Naive thymus-derived CD8-positive, alpha-beta T cell (primary cell): Measurements from ENCODE around the gene ARL4A. TPM values are rescaled to one million over a fixed set of nuclear protein-coding genes. Genes with fewer than 3 reads are reported as not detected.
"Not testable (repeated sequence)": the region's sequence is repeated elsewhere in the genome, so short reads cannot be mapped to it uniquely, and the experiment has no call there.

ENCODE experiments used
- ATAC-seq, 2 donors: fragments of 150-1000 bp; cut with Tn5 transposase in 1 of 2; sonication (Bioruptor Pico), chemical (Tn5 transposase) in 1 of 2; 1 replicate in 1 of 2; 2 replicates in 1 of 2; pipeline ENCODE4 v1.10.0; 2021; ENCODE audit warnings: mild to moderate bottlenecking in 2 of 2, moderate library complexity in 2 of 2
- POLR2A ChIA-PET: fragments of 350-600 bp; sonication (Branson Sonifier 250); formaldehyde crosslinking; loops from one replicate; lab custom pipeline; 2021; ENCODE audit warnings: antibody characterized with exemption; lab: Charles Lee
- DNase-seq, 10 donors: peaks; one replicate each; pipeline versions ENCODE4 v3.0.0 to v3.0.0-alpha.2; 2020 to 2022
- H3K27ac Mint-ChIP-seq, 10 donors: one replicate each; pipeline ENCODE4 v1.8.0; 2020 to 2022; ENCODE audit warnings: mild to moderate bottlenecking in 10 of 10, mixed read lengths in 10 of 10, moderate library complexity in 4 of 10, inconsistent platforms in 1 of 10
- H3K27me3 Mint-ChIP-seq, 5 donors: one replicate each; pipeline ENCODE4 v1.8.0; 2021 to 2022; ENCODE audit warnings: mixed read lengths in 5 of 5
- H3K36me3 Mint-ChIP-seq, 3 donors: one replicate each; pipeline ENCODE4 v1.8.0; 2020 to 2022; ENCODE audit warnings: mixed read lengths in 3 of 3, mild to moderate bottlenecking in 2 of 3, inconsistent platforms in 1 of 3
- H3K4me1 Mint-ChIP-seq, 4 donors: one replicate each; pipeline ENCODE4 v1.8.0; 2021 to 2022; ENCODE audit warnings: mixed read lengths in 4 of 4
- H3K4me3 Mint-ChIP-seq, 10 donors: one replicate each; pipeline ENCODE4 v1.8.0; 2020 to 2022; ENCODE audit warnings: mild to moderate bottlenecking in 10 of 10, mixed read lengths in 10 of 10, moderate library complexity in 6 of 10, inconsistent platforms in 1 of 10
- H3K9me3 Mint-ChIP-seq, 9 donors: one replicate each; pipeline ENCODE4 v1.8.0; 2020 to 2022; ENCODE audit warnings: mixed read lengths in 9 of 9, mild to moderate bottlenecking in 3 of 9, inconsistent platforms in 1 of 9, moderate library complexity in 1 of 9
- polyA plus RNA-seq, 3 donors: library from polyadenylated mRNA; unstranded; fragments of 300-500 nt; fragmentation: Illumina TruSeq; gene quantifications; one replicate each; pipeline ENCODE4 v1.2.3, GENCODE V29; 2021
- total RNA-seq, 8 experiments: library from RNA in 2 of 8; stranded (reverse) in 2 of 8; gene quantifications; one replicate each; pipeline ENCODE4 v1.2.3 and lab custom pipeline; 2021 to 2026

The ARL4A gene
- total and polyA plus RNA-seq, 5 experiments from 2014 or later: 7.0 to 23.7 (median 16.9) TPM

DNA sequence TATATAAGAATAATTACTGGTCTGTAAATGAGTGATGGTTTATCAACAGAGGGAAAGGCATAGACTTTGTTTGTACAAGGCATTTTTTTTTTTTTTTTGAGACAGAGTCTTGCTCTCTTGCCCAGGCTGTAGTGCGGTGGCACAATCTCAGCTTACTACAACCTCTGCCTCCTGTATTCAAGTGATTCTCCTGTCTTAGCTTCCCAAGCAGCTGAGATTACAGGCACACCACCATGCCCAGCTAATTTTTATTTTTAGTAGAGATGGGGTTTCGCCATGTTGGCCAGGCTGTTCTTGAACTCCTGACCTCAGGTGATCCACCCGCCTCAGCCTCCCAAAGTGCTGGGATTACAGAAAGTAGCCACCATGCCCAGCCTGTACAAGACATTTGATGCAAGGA, 4.0 kb downstream of the ARL4A start:
- H3K4me1 Mint-ChIP-seq: peaks cover 14 to 58% (median 26%) of the 10 kb centered on the region in 4 donors

DNA sequence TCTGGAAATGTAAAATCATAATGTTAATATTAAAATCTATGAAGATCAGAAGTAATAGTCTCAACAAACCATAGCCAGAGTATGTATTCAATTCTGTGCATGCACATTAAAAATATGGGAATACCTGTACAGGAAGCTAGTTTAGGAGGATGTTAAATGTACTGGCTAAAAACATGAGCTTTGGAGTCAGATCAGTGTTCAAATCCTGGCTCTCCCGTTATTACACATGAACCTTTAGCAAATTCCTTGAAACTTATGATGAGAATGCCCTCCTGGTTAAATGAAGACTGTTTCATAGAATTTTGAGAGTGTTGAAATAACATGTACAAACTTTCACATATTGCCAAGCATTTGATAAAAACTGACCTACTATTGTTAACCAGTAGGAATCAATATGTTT, 4.6 kb downstream of the ARL4A start:
- no peak overlapping the region for H3K27ac Mint-ChIP-seq
- H3K9me3 Mint-ChIP-seq: no peaks in the 10 kb centered on the region
- peaks cover 12 to 60% (median 25%) of the 10 kb centered on the region in 4 donors for H3K4me1 Mint-ChIP-seq
- no peaks in the 10 kb centered on the region for H3K36me3 Mint-ChIP-seq
- H3K27me3 Mint-ChIP-seq: no peaks in the 10 kb centered on the region
- DNase-seq: no peak
- POLR2A ChIA-PET: no interaction called here
- ATAC-seq: no peak
- no peak overlapping the region for H3K4me3 Mint-ChIP-seq

More for the DNA sequence above, 4.0 kb downstream of the ARL4A start:
- H3K27me3 Mint-ChIP-seq, H3K4me3 Mint-ChIP-seq, H3K27ac Mint-ChIP-seq, POLR2A ChIA-PET, H3K9me3 Mint-ChIP-seq, ATAC-seq, DNase-seq, H3K36me3 Mint-ChIP-seq: not testable (repeated sequence)

DNA sequence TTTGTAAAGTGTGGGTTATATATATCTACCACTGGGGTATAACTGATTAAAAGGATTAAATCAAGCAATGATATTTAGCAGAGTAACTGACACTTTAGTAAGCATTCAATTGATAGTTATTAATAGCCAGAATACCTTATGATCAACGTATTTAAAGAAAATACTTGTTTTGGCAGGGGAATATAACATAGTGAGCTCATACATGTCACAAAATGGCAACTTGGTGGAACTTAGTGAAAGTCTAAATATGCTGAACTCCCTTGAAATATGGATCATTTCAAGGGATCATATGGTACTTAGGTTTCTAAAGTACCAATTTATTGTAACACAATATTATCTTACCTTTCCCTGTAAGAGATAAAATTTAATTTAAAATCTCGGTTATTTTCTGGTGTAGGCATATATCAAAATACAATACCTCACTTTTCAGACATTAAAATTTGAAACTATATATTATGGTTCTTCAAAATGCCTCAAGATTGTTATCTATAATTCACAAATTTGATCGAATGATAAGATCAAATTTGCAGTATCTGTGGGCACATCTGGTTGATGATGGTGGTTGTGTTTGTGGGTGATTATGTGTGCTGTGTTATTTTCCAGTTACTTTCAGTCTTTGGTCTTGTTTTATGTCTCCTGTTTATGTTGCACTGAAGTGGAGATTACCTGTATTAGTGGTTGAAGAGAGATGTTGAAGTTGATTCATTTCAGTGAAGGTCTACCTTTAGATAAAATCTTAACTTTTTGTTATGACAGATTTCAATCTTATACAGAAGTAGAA, 5.2 kb downstream of the ARL4A start:
- ATAC-seq: peak in 1 of 2 donors; percentile 26
- peak overlapping the region in 1 of 10 donors; percentile 1 for H3K27ac Mint-ChIP-seq
- H3K36me3 Mint-ChIP-seq: no peaks in the 10 kb centered on the region
- DNase-seq: no peak
- H3K4me1 Mint-ChIP-seq: peaks cover 7 to 55% (median 20%) of the 10 kb centered on the region in 4 donors
- no peaks in the 10 kb centered on the region for H3K27me3 Mint-ChIP-seq
- POLR2A ChIA-PET: no interaction called here
- no peaks in the 10 kb centered on the region for H3K9me3 Mint-ChIP-seq
- H3K4me3 Mint-ChIP-seq: no peak overlapping the region

GRCh38 chr7:12694817-12695216, 7.4 kb downstream of the ARL4A start:
- H3K27me3 Mint-ChIP-seq: no peaks in the 10 kb centered on the region
- H3K9me3 Mint-ChIP-seq: no peaks in the 10 kb centered on the region
- no peak overlapping the region for H3K4me3 Mint-ChIP-seq
- ATAC-seq (no peak), DNase-seq (no peak)
- peaks cover 0 to 33% (median 4%) of the 10 kb centered on the region in 4 donors for H3K4me1 Mint-ChIP-seq
- POLR2A ChIA-PET: no interaction called here
- H3K36me3 Mint-ChIP-seq: no peaks in the 10 kb centered on the region
- no peak overlapping the region for H3K27ac Mint-ChIP-seq

DNA sequence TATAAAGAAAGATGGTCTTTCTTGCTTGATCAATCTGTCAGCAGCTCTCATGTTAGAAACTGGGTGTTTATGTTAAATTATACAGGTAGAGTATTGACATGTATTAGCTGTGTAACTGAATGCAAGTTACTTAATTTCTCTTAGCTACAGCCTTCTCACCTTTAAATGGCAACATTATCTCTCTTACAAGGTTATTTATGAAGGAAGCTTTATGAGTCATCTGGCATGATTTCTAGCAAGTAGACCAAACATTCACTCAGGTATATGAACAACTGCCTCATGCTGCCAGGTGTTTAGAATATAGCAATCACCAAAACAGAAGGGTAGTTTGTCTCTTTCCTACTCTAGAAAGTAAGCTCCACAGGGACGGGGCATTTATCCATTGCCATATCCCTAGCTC, 8.5 kb downstream of the ARL4A start:
- ATAC-seq: no peak
- Mint-ChIP-seq H3K36me3 (peaks cover 0 to 4% (median 0%) of the 10 kb centered on the region in 3 donors), H3K27ac (no peak overlapping the region), H3K4me1 (peaks cover 0 to 23% (median 2%) of the 10 kb centered on the region in 4 donors), H3K27me3 (no peaks in the 10 kb centered on the region), H3K4me3 (no peak overlapping the region), H3K9me3 (peaks cover 0 to 1% (median 0%) of the 10 kb centered on the region in 9 donors)
- no peak for DNase-seq
- POLR2A ChIA-PET: interaction anchor here (0.8 kb wide), 1 partner anchor 9 kb away, joined by 3 read pairs; the partner anchor contains the start of gene ARL4A

DNA sequence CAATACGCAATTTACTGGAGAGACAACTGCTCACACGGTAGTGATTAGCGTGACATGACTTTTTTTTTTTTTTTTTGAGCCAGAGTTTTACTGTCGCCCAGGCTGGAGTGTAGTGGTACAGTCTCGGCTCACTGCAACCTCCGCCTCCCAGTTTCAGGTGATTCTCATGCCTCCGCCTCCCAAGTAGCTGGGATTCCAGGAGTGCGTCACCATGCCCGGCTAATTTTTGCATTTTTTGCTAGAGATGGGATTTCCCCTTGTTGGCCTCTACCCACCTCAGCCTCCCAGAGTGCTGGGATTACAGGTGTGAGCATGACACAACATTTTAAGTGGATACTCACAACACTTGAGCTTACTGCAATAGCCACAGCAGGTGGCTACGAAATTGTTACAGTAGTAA, 11.9 kb downstream of the ARL4A start:
- no peak for DNase-seq
- H3K4me3 Mint-ChIP-seq: no peak overlapping the region
- ATAC-seq: no peak
- H3K27ac Mint-ChIP-seq: no peak overlapping the region
- POLR2A ChIA-PET: no interaction called here
- peaks cover 0 to 9% (median 8%) of the 10 kb centered on the region in 3 donors for H3K36me3 Mint-ChIP-seq
- no peaks in the 10 kb centered on the region for H3K27me3 Mint-ChIP-seq
- H3K4me1 Mint-ChIP-seq: peaks cover 0 to 13% (median 0%) of the 10 kb centered on the region in 4 donors
- H3K9me3 Mint-ChIP-seq: peaks cover 0 to 12% (median 3%) of the 10 kb centered on the region in 9 donors

DNA sequence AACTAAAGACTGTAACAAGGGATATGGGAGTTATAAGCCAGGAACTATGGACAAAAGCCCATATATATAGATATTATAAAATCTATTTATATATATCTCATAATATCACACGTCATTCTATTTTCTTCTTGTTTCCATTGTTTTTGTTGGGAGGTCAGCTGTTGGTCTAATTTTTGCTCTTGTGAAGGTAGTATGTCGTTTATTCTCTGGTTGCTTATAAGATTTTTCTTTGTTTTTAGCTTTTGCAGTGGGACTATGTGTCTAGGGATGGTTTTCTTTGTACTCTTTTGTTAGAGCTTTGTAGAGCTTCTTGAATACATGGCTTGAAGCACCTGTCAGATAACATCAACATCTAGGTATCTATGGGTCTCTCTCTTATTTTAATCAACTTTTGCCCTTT, 14.0 kb downstream of the ARL4A start:
- H3K4me1 Mint-ChIP-seq: peaks cover 0 to 3% (median 0%) of the 10 kb centered on the region in 4 donors
- no peak for DNase-seq
- H3K4me3 Mint-ChIP-seq: no peak overlapping the region
- H3K27me3 Mint-ChIP-seq: no peaks in the 10 kb centered on the region
- POLR2A ChIA-PET: no interaction called here
- H3K27ac Mint-ChIP-seq: no peak overlapping the region
- ATAC-seq: no peak
- H3K9me3 Mint-ChIP-seq: peaks cover 0 to 12% (median 3%) of the 10 kb centered on the region in 9 donors
- peaks cover 0 to 13% (median 8%) of the 10 kb centered on the region in 3 donors for H3K36me3 Mint-ChIP-seq

- Mint-ChIP-seq H3K27me3 (no peaks in the 10 kb centered on the region), H3K4me1 (no peaks in the 10 kb centered on the region), H3K27ac (no peak overlapping the region), H3K9me3 (peaks cover 0 to 12% (median 3%) of the 10 kb centered on the region in 9 donors), H3K4me3 (no peak overlapping the region), H3K36me3 (peaks cover 0 to 13% (median 8%) of the 10 kb centered on the region in 3 donors)
- DNase-seq: no peak
- no peak for ATAC-seq
- POLR2A ChIA-PET: no interaction called here
Measured at GRCh38 chr7:12703881-12704280, 16.4 kb downstream of the ARL4A start.

- no peak for ATAC-seq
- POLR2A ChIA-PET: no interaction called here
- Mint-ChIP-seq H3K27me3 (no peaks in the 10 kb centered on the region), H3K4me3 (no peak overlapping the region), H3K4me1 (no peaks in the 10 kb centered on the region), H3K36me3 (peaks cover 0 to 10% (median 8%) of the 10 kb centered on the region in 3 donors), H3K9me3 (peaks cover 0 to 11% (median 3%) of the 10 kb centered on the region in 9 donors), H3K27ac (no peak overlapping the region)
- DNase-seq: no peak
Measured at GRCh38 chr7:12705878-12706277, 18.4 kb downstream of the ARL4A start.

DNA sequence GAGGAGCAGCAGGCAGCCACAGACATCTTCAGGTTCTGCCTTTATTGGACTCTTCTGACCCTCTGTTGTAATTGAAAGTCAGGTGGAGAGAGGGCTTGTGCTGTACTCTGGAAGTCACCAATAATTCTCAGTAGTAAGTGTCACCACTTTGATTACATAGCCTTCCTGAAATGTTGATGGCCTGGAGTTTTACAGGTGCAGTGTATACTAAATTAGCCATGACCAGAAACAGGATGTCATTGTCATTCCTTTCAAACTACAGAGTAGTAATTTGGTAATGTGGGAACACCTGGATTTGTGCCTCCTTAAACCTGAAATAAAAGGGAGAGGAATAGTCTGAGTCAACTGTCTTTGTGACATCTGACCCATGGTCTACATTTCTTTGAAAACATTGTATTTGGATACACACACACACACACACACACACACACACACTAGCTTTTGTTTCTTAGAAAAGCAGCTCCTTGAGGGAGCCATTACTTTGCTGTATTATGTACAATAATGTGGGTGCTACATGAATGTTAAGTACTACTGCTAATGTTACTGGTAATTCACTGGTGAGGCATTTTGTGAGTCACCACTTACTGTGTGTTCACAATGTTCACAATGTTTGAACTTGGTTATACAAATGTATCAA, 19.6 kb downstream of the ARL4A start:
- POLR2A ChIA-PET: interaction anchor here (1.0 kb wide), 1 partner anchor 9 kb away, joined by 3 read pairs; no protein-coding TSS in a partner anchor
- Mint-ChIP-seq H3K27ac (no peak overlapping the region), H3K9me3 (peaks cover 0 to 2% (median 0%) of the 10 kb centered on the region in 9 donors), H3K4me1 (no peaks in the 10 kb centered on the region), H3K4me3 (no peak overlapping the region), H3K36me3 (peaks cover 0 to 4% (median 0%) of the 10 kb centered on the region in 3 donors), H3K27me3 (no peaks in the 10 kb centered on the region)
- DNase-seq (no peak), ATAC-seq (no peak)

- Mint-ChIP-seq H3K4me3 (no peak overlapping the region), H3K27me3 (no peaks in the 10 kb centered on the region), H3K27ac (no peak overlapping the region), H3K4me1 (no peaks in the 10 kb centered on the region), H3K36me3 (peaks cover 0 to 4% (median 0%) of the 10 kb centered on the region in 3 donors), H3K9me3 (no peaks in the 10 kb centered on the region)
- ATAC-seq (no peak), DNase-seq (no peak)
- POLR2A ChIA-PET: no interaction called here
Measured at GRCh38 chr7:12708314-12708713, 20.9 kb downstream of the ARL4A start.

GRCh38 chr7:12709726-12710502, 22.5 kb downstream of the ARL4A start:
- no peaks in the 10 kb centered on the region for H3K27me3 Mint-ChIP-seq
- ATAC-seq (no peak), DNase-seq (no peak)
- H3K27ac Mint-ChIP-seq: no peak overlapping the region
- H3K36me3 Mint-ChIP-seq: peaks cover 0 to 4% (median 0%) of the 10 kb centered on the region in 3 donors
- H3K4me3 Mint-ChIP-seq: no peak overlapping the region
- POLR2A ChIA-PET: no interaction called here
- H3K4me1 Mint-ChIP-seq: peaks cover 0 to 2% (median 0%) of the 10 kb centered on the region in 4 donors
- no peaks in the 10 kb centered on the region for H3K9me3 Mint-ChIP-seq
